GM12878 (cell line): ENCODE data around the gene FBXO17. TPM values are rescaled to one million over a fixed set of nuclear protein-coding genes. Genes with fewer than 3 reads are reported as not detected.

Source experiments
- ASH2L ChIP-seq: fragments of 300-600, 200-600 bp; sonication (generic); IDR thresholded peaks from 2 replicates; pipeline ENCODE4 v1.6.1; 2017; ENCODE audit warnings: low read depth, mild to moderate bottlenecking, borderline replicate concordance
- ATF2 ChIP-seq: IDR thresholded peaks from 2 replicates; pipeline ENCODE4 v1.6.1; 2012; ENCODE audit warnings: low read length, inconsistent platforms
- ATF7 ChIP-seq: fragments of 450-650 bp; IDR thresholded peaks from 2 replicates; pipeline ENCODE4 v1.6.1; 2016; ENCODE audit warnings: low read depth, mild to moderate bottlenecking
- BRCA1 ChIP-seq: IDR thresholded peaks from 2 replicates; pipeline ENCODE4 v1.6.1; 2011; ENCODE audit warnings: low read depth, low read length, improper control_type of control experiment
- CUX1 ChIP-seq: IDR thresholded peaks from 2 replicates; pipeline ENCODE4 v1.6.1; 2012; ENCODE audit warnings: improper control_type of control experiment, low read depth, low read length; ENCODE audit not compliant: insufficient replicate concordance
- EED ChIP-seq: sonication (generic); IDR thresholded peaks from 2 replicates; pipeline ENCODE4 v1.6.1; 2016; ENCODE audit warnings: antibody characterized with exemption, low read depth
- IRF3 ChIP-seq: fragments of 450-650 bp; IDR thresholded peaks from 2 replicates; pipeline ENCODE4 v1.6.1; 2014; ENCODE audit warnings: mild to moderate bottlenecking
- MEF2B ChIP-seq: fragments of 450-650 bp; IDR thresholded peaks from 2 replicates; pipeline ENCODE4 v1.6.1; 2018; ENCODE audit warnings: mild to moderate bottlenecking, moderate library complexity; ENCODE audit not compliant: partially characterized antibody, poor library complexity, severe bottlenecking
- MTA2 ChIP-seq: fragments of 450-650 bp; IDR thresholded peaks from 2 replicates; pipeline ENCODE4 v1.6.1; 2016; ENCODE audit warnings: low read depth, mild to moderate bottlenecking, moderate library complexity
- NFIC ChIP-seq: IDR thresholded peaks from 2 replicates; pipeline ENCODE4 v1.6.1; 2012; ENCODE audit warnings: low read depth, mild to moderate bottlenecking, inconsistent platforms, low read length, moderate library complexity
- POLR2AphosphoS5 ChIP-seq: IDR thresholded peaks from 2 replicates; pipeline ENCODE4 v1.6.1; 2011; ENCODE audit warnings: mild to moderate bottlenecking, low read length, inconsistent platforms
- TAF1 ChIP-seq: IDR thresholded peaks from 2 replicates; pipeline ENCODE4 v1.6.1; 2011; ENCODE audit warnings: mild to moderate bottlenecking, low read depth, low read length, borderline replicate concordance
- ZBTB11 ChIP-seq: fragments of 450-650 bp; formaldehyde crosslinking; IDR thresholded peaks from 2 replicates; pipeline ENCODE4 v1.5.0; 2022; ENCODE audit warnings: mild to moderate bottlenecking, missing genetic modification characterization
- ZBTB33 ChIP-seq: fragments of 450-650 bp; IDR thresholded peaks from 2 replicates; pipeline ENCODE4 v1.6.1; 2017; ENCODE audit warnings: mild to moderate bottlenecking
- ZNF24 ChIP-seq: fragments of 450-650 bp; IDR thresholded peaks from 2 replicates; pipeline ENCODE4 v1.6.1; 2017; ENCODE audit warnings: antibody characterized with exemption, mild to moderate bottlenecking
- polyA plus RNA-seq, 11 experiments: library from polyadenylated mRNA; depleted of rRNA in 4 of 11; unstranded in 6 of 11; stranded (reverse) in 5 of 11; fragments of >200 nt; fragmentation: Nextera tagmentation in 4 of 11; fragmentation: Illumina TruSeq in 1 of 11; extraction: Ambion mirVana in 4 of 11; extraction: Trizol in 1 of 11; gene quantifications; 1 replicate in 1 of 11; 2 replicates in 10 of 11; pipeline versions ENCODE4 v1.2.1 to v1.2.3, GENCODE V29; 2011 to 2016; ENCODE audit warnings: inconsistent platforms in 2 of 11, missing spikeins in 2 of 11, low read depth in 1 of 11
- total RNA-seq, 4 experiments: library from RNA; depleted of rRNA in 3 of 4; stranded (reverse); fragments of >200 nt in 3 of 4; fragmentation: Illumina TruSeq in 1 of 4; extraction: Trizol in 1 of 4; gene quantifications; 2 replicates each; pipeline versions ENCODE4 v1.2.1 to v1.2.3, GENCODE V29; 2013 to 2021

FBXO17 gene
- total and polyA plus RNA-seq, 10 of the 15 experiments (the other 5 are each of a cell fraction or from before 2014, with no cell fraction given), result 2.2 to 11.1 (median 5.3) TPM

- no peak for TF ChIP-seq CUX1
- peak; percentile 76 for TF ChIP-seq EED
- no peak for TF ChIP-seq POLR2AphosphoS5
- peak; percentile 66 for TF ChIP-seq MTA2
- TF ChIP-seq ZBTB11, result no peak
- TF ChIP-seq ATF7, result peak; percentile 96
- TF ChIP-seq ASH2L, result no peak
- TF ChIP-seq MEF2B, result no peak
- no peak for TF ChIP-seq TAF1
- TF ChIP-seq ZBTB33, result no peak
- no peak for TF ChIP-seq BRCA1
- TF ChIP-seq NFIC, result peak; percentile 90; the same call in 1 of the 2 replicates
- no peak for TF ChIP-seq IRF3
- peak; percentile 74; the same call in 1 of the 2 replicates for TF ChIP-seq ZNF24
- peak; percentile 87 for TF ChIP-seq ATF2
Measured at GRCh38 chr19:39021063-39021462, 45.5 kb upstream of the FBXO17 start (continued).
